ENCODE data around the gene SOCS7. TPM values are rescaled to one million over a fixed set of nuclear protein-coding genes. Genes with fewer than 3 reads are reported as not detected.

SOCS7 gene
- total RNA-seq, 1 experiment from 2014 or later, result 7.4 TPM

GRCh38 chr17:38352245-38353085 lies 821 bp downstream of the SOCS7 start:
- peak overlapping the region; percentile 21; the same call in 1 of the 2 replicates for H2AFZ ChIP-seq (ENCODE audit: low read length)
- peaks cover 9% of the 10 kb centered on the region; the same call in 1 of the 2 replicates for H3K4me1 ChIP-seq (ENCODE audit: insufficient read depth, low read length)
- intact Hi-C loops (cut with micrococcal nuclease), result no loop called here

GRCh38 chr17:38353086-38353604 lies 1.5 kb downstream of the SOCS7 start:
- no peak for TF ChIP-seq EZH2 (IDR thresholded peaks at IDR 0.05; ENCODE audit: low read length, unreplicated experiment)
- no peak for TF ChIP-seq EZH2phosphoT487 (IDR thresholded peaks at IDR 0.05; ENCODE audit: borderline replicate concordance, low read length)
- no peak for TF ChIP-seq CTCF (conservative IDR thresholded peaks at IDR 0.05; ENCODE audit: low read depth, low read length)
- peak overlapping the region; percentile 68; the same call in 1 of the 2 replicates for H3K9ac ChIP-seq (ENCODE audit: low read length)
- no peaks in the 10 kb centered on the region for H4K20me1 ChIP-seq (ENCODE audit: low read length)
- H3F3A ChIP-seq (ENCODE audit: low read length, unreplicated experiment), result no peaks in the 10 kb centered on the region
- H3K4me1 ChIP-seq (ENCODE audit: insufficient read depth, low read length), result peaks cover 9% of the 10 kb centered on the region; the same call in 1 of the 2 replicates
- BruUV-seq (replicated peaks), result TSS peak; percentile 34
- H3K4me2 ChIP-seq (ENCODE audit: low read length), result peak overlapping the region; percentile 91
- H2AFZ ChIP-seq (ENCODE audit: low read length), result 0 out of 2 replicates have a peak overlapping the region, but pooled peaks have one; percentile 21
- intact Hi-C loops (cut with micrococcal nuclease), result no loop called here
- peak overlapping the region; percentile 73 for H3K4me3 ChIP-seq (ENCODE audit: low read length)
- no peaks in the 10 kb centered on the region for H3K9me2 ChIP-seq (replicated peaks; ENCODE audit: low read length)
- H3K27ac ChIP-seq (ENCODE audit: low read length), result no peak overlapping the region
- H3K9me3 ChIP-seq (ENCODE audit: low read length), result no peaks in the 10 kb centered on the region
- no peaks in the 10 kb centered on the region; the same call in 1 of the 2 replicates for H3K36me3 ChIP-seq (ENCODE audit: low read depth, low read length)
- no peaks in the 10 kb centered on the region for H3K27me3 ChIP-seq (ENCODE audit: low read length)
- ATAC-seq (no peak), DNase-seq (no peak)
- H3K79me2 ChIP-seq (ENCODE audit: low read length), result peaks cover 48% of the 10 kb centered on the region
- ChIA-PET POLR2A (ENCODE audit: unreplicated experiment) (no interaction called here), CTCF (no interaction called here)

More at GRCh38 chr17:38352245-38353085, 821 bp downstream of the SOCS7 start:
- ATAC-seq (peak; percentile 21), DNase-seq (peak; percentile 6)
- Histone ChIP-seq H3K27ac (ENCODE audit: low read length) (no peak overlapping the region), H3K36me3 (ENCODE audit: low read depth, low read length) (no peaks in the 10 kb centered on the region; the same call in 1 of the 2 replicates), H3K4me3 (ENCODE audit: low read length) (peak overlapping the region; percentile 73), H3K79me2 (ENCODE audit: low read length) (peaks cover 41% of the 10 kb centered on the region), H4K20me1 (ENCODE audit: low read length) (no peaks in the 10 kb centered on the region), H3K9me3 (ENCODE audit: low read length) (no peaks in the 10 kb centered on the region), H3K9me2 (replicated peaks; ENCODE audit: low read length) (no peaks in the 10 kb centered on the region), H3K27me3 (ENCODE audit: low read length) (no peaks in the 10 kb centered on the region), H3K4me2 (ENCODE audit: low read length) (peak overlapping the region; percentile 91), H3K9ac (ENCODE audit: low read length) (peak overlapping the region; percentile 68), H3F3A (ENCODE audit: low read length, unreplicated experiment) (no peaks in the 10 kb centered on the region)
- CTCF ChIA-PET, result no interaction called here
- POLR2A ChIA-PET (ENCODE audit: unreplicated experiment), result interaction anchor here (0.6 kb wide), 1 partner anchor 14 kb away, joined by 13 read pairs; no protein-coding TSS in a partner anchor
- no TSS peak for BruUV-seq (replicated peaks)
- TF ChIP-seq CTCF (conservative IDR thresholded peaks at IDR 0.05; ENCODE audit: low read depth, low read length) (no peak), EZH2 (IDR thresholded peaks at IDR 0.05; ENCODE audit: low read length, unreplicated experiment) (no peak), EZH2phosphoT487 (IDR thresholded peaks at IDR 0.05; ENCODE audit: borderline replicate concordance, low read length) (no peak)

All from PC-3 (cell line).